ENCODE measurements around the gene RRP12.

GRCh38 chr10:97341416-97341815 lies 59.7 kb downstream of the RRP12 start:
- no peak for TF ChIP-seq CTCF (IDR thresholded peaks at IDR 0.05)
- TF ChIP-seq POLR2A (IDR thresholded peaks at IDR 0.05): no peak
